PC-9 (cell line): Measurements from ENCODE around the gene SMOC2.

Experiments
- CTCF ChIP-seq: fragments of 200-600 bp; sonication (generic); conservative IDR thresholded peaks from 2 replicates; pipeline ENCODE4 v1.6.1; 2017; ENCODE audit warnings: mixed run types, antibody characterized with exemption, mild to moderate bottlenecking, moderate library complexity
- EZH2 ChIP-seq: fragments of 200-600 bp; sonication (generic); IDR thresholded peaks from 2 replicates; pipeline ENCODE4 v1.8.0; 2017; ENCODE audit warnings: antibody characterized with exemption, low read depth

DNA sequence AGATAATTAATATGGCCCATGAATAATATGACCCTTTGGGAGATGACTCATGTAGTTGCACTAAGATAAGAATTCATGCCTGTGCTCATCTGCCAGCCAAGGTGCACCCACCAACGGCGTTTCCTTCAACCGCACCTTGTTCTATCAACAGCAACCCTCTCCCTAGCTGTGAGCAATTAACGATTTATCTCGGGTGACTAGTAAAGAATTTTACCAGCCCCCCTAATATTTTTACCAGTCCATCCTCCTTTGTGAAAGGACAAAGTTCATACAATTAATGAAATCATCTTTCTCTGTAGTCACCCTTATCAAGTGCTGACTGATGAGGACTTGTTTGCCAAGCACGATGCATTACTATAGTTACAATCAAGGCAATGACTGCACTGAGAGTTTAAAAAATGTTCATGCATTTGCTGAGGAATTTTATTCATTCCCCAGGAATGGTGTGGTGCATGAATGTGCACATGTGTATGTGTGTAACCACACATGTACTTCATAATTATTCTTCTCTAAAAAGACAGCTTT is 118.7 kb downstream of the SMOC2 start:
- TF ChIP-seq CTCF (no peak), EZH2 (no peak)
